NCI-H128 (cell line): ENCODE measurements around the gene PXT1.
"Not testable (repeated sequence)": the region's sequence is repeated elsewhere in the genome, so short reads cannot be mapped to it uniquely, and the experiment has no call there.

Source experiments
- DNase-seq: peaks from one replicate; lab custom pipeline; 2025; ENCODE audit not compliant: unreplicated experiment; lab: John Stamatoyannopoulos, UW

Gene PXT1

DNA sequence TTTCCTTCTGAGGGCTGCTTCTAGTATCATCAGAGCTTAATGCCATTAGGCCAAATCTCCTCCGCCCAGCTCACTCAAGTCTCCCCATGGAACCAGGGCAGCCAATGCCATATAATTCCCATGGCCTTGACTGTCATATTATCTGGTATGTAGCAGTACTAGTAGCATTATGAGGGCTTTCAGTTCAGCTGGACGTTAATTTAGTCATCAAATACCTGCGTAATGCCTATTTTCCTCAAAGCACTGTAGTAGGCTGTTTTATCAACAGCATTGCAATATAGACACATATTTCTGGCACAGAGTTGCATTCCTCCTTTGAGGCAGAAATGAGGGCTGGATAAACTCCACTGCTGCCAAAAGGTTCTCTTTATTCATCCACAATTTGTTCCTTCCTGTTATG lies 1.8 kb upstream of the PXT1 start:
- DNase-seq = no peak

DNA sequence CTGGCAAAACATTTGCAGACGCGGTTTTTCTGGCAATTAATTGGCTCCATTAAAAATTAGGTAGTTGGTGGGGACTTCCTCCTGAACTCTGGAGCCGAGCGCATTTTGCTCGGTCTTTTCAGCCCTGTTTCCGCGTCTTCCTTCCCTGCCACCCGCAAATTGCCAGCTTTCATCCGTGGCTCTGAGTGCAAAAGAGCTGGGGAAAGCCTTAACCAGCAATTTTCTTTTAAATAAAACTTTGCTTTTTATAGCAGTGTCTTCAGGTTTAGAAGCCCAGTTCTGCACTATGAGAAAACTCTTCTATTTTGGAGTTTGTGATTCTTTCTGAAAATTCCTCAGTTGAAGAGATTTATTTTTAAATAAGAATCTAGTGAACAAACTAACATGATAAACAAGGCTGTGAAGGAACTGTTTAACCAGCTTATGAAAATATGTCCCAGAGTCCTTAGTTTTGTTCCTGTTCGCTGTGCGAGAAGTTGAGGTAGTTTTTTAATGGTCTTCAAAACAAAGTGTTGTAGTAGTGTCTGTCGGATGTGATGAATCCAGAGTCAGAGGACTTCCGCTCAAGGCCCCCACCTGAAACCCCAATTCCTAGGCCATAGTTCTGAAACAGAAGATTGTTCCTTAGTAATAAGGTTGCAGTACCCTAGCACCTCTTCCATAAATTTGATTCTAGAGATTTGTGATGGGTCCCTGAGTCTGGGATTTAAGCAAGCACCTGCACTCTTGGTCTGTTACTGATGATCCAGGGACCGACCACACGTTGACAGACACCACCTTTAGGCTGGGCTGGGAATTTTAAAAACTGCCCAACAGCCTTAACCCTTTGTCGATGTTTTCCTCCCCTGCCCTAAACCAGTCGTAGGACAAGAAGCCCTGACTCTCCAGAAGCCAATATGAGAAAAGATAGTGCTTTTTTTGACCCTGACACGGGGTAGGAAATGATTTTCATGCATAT lies 1.1 kb upstream of the PXT1 start:
- DNase-seq = no peak

DNA sequence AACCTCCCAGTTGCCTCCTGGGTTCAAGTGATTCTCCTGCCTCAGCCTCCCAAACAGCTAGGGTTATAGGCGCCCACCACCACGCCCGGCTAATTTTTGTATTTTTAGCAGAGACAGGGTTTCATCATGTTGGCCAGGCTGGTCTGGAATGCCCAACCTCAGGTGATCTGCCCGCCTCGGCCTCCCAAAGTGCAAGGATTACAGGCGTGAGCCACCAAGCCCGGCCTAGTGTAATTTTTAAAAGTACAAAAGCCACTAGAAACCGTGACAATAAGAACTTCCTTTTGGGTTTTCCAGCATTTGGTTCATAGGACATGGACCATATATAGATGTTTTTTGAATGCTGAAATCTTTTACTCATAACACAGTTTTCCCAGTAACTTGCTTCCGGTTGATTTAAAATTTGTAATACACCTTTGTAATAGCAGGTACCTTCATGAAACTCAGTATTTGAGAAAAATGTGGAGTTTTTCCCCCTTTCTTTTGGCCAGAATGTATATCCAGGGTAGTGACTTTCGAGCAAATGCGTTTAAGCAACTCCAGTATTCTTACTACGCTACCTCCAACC lies 467 bp downstream of the PXT1 start:
- DNase-seq = no peak

DNA sequence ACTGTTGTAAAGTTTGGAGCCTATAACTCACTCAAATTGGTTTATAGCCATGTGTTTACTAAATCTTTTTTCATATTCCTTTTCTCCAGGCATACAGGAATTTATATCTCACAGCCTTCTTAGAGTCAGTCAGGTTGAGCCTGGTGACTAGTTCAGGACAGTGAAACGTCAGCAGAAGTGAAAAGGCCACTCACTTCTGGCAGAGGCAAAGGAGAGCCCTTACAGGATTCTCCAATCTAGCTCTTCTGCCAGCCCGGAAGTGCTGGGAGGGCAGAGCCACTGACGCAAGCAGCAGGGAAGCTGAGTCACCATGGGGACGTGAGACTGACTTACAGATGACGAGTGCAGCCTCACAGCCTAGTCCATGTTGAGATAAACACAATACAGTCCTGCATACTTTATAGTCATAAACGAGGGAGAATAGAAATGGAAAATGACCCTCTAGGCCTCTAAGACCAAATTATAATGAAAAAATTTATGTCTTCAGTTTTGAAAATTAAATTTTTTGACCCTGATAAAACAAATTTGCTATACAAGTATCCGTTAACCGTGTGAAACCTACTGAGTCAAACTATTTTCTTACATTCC lies 1.3 kb downstream of the PXT1 start:
- DNase-seq = peak; percentile 88

DNA sequence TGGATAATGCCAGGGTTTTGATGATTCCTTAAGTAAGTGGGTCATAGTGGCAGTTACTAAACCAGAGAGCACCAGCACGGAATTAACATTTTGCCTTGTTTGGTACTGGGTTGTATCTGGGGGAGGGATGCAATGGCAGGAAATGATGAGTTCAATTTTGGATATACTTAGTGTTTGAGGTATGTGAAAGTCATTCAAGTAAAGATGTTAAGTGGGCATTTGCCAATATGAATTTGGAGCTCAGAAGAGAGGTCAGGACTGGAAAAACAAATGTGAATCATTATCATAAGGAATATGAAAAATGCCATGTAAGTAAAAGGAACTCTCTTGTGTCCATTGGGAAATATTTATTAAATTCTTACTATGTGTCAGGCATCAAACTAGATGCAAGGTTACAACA lies 6.2 kb downstream of the PXT1 start:
- no peak for DNase-seq

DNA sequence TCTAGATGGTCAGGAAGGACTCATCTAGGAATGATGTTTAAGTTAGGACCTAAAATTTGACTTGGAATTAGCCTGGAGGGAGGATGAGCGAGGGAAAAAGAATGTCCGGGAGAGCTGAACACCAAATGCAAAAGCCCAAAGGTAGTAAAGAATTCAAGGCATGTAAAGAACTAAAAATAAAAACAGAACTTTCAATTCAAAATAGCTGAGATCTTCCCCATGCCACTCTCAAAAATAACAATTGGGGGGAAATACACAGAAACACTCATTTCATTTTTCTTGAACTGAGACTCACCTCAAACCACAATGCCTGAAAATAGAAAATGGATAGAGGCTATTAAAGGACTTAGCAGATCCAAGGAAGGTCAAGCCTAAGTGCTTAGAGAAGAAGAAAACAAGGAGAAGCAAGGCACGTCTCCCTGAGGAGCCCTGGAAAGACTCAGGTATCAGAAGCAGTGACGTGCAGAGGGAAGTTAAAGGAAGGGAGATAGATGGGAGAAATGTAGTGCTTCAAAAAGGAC lies 10.4 kb downstream of the PXT1 start:
- DNase-seq = no peak

DNA sequence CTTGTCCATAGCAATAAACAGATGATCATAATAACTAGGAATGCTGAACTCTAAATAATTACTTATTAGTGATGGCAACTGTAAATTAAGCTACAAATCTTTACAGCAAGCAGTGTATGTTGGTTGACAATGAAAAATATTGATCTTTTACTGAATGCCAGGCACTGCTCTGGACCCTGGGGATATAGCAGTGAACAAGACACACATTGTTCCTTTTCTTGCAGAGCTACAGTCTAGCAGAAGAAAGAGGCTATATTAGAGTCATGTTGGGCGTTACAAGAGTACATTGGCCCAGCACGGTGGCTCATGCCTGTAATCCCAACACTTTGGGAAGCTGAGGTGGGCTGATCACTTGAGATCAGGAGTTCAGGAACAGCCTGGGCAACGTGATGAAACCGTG lies 11.5 kb downstream of the PXT1 start:
- DNase-seq = no peak

DNA sequence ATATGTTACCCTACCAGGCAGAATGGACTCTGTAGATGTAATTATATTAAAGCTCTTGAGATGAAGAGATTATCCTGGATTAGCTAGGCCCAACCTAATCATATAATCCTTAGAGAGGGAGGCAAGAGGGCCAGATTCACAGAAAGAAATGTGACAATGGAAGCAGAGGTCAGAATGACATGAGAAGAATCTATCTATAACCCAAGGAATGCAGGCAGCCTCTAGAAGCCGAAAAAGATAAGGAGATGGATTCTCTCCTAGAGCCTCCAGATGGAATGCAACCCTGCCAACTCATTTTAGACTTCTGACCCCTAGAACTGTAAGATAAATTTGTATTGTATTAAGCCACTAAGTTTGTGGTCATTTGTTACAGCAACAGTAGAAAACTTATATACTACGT lies 12.3 kb downstream of the PXT1 start:
- DNase-seq = no peak

DNA sequence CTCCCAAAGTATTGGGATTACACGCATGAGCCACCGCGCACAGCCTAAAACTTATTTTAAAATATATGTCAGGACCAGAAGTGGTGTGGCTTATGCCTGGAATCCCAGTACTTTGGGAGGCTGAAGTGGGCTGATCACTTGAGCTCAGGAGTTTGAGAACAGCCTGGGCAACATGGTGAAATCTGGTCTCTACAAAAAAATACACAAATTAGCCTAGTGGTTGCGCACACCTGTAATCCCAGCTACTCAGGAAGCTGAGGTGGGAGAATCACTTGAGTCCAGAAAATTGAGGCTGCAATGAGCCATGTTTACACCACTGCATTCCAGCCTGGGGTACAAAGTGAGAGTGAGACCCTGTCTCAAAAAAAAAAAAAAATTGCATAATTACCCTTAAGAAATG lies 13.7 kb downstream of the PXT1 start:
- no peak for DNase-seq

DNA sequence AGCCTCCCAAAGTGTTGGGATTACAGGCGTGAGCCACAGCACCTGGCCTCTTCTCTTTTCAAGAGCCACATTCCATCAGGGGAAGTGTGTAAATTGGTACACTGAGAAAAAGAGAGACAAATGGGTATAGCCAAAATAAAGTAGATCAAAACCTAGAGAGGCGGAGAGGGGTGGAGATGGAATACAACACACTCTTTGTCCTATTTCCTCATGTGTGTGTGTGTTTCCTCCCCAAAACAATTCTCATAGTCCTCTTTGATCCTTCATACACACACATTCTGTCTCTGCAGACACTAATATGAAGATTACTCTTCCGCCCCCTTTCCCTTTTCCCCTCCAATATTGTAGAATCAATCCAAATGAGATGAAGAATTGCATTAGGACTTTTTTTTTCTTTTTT lies 16.0 kb downstream of the PXT1 start:
- DNase-seq = no peak

DNA sequence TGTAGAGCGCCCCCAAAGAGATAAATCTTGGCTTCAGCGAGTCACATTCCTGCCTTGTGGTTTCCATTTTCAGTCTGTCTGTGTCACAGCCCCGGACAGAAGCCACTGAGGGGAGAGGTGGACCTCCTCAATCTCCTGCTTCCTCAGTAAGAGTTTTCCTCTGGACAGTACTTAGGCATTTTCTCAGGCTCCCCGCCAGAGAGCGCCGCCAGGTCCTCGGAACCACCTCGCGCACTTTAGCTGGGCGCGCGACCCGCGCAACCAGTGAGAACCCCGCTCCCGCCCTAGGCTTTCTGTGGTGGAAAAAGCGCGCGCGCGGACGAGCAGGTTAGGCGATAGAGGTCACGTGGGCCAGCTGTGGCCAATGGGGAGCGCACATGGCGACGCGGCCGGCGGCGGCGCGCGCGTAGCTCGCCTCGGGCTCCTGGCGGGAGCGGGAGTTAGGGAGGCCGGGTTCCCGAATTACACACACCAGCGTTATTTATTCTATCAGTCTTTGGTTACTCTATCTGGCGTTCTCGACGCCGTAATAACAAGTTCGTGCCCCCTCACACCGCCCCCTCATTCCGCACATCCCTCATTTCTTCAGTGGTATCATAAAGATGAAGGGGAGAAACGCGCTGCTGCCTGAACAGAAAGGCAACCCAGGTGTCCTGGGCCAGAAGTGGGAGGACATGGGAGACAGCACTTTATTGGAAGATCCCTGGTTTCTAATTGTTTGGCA lies 19.4 kb downstream of the PXT1 start:
- DNase-seq = peak; percentile 95

DNA sequence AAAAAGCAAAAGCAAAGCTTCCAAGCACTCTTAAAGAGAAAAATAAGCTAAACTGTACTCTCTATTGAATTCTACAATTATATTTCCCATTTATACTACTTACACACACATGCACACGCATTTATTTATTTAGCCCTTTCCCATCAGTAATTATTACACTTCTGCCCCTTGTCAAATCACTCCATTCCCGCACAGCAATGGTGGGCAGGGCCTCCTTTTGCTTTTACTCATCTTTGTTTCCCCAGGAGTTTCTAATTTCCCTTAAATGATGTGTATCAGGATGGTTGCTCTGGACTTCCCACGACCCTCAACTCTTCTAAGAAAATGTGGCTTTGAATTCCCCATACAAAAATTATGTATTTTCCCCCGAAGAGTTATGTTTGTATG lies 19.9 kb downstream of the PXT1 start:
- DNase-seq = no peak

DNA sequence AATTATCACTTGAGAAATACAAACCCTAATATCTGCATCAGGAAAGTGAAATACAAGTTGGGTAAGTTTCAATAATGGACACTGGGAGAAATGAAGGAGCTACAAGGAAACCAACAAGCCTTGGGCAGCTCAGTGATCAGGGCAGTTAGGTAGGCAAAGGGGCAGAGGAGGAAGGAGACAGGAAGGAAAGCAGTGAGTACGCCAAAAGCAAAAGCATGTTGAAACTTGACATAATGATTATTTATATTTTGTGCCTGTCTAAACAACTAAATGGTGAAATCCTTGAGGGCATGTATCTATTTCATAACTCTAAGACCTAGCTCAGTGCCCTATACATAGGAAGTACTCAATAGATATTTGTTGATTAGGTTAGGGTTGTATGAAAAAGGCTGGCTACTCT lies 23.3 kb downstream of the PXT1 start:
- no peak for DNase-seq

DNA sequence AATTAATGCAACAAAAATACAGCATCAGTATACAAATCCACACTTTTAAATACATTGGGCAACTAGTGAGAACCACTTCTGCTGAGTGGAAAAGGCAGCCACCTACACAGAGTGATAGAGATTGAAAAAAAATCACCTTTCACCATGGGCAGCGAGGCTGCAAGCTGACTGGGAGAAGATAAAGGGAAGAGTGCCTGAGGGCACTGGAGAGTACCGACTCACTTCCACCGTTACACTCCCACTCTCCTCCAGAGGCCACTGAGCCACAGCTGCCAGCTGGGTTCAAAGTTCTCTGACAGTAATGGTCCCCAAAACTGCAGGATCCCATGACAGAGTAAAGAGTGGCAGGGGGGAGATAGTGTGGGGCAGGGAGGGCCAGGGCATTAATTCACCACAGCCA lies 24.1 kb downstream of the PXT1 start:
- DNase-seq = no peak

DNA sequence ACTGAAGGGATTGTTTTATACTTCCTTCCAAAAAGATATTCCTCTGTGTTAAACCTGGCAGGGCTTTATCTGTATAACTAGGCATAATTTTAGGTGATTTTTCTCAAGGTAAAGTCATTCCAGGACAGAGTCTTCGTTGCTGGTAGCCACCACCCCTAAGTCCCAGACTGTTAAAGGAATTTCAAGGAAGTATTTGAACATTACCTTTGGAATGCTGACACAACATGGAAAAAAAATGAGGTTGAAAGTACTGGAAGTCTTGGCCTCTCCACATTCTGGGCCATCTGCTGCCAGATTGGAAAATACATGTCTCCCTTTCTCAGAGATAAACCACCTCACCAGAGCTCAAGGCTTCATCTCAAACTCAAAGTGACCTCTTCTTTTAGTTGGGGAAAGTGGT lies 28.2 kb downstream of the PXT1 start:
- DNase-seq = no peak

DNA sequence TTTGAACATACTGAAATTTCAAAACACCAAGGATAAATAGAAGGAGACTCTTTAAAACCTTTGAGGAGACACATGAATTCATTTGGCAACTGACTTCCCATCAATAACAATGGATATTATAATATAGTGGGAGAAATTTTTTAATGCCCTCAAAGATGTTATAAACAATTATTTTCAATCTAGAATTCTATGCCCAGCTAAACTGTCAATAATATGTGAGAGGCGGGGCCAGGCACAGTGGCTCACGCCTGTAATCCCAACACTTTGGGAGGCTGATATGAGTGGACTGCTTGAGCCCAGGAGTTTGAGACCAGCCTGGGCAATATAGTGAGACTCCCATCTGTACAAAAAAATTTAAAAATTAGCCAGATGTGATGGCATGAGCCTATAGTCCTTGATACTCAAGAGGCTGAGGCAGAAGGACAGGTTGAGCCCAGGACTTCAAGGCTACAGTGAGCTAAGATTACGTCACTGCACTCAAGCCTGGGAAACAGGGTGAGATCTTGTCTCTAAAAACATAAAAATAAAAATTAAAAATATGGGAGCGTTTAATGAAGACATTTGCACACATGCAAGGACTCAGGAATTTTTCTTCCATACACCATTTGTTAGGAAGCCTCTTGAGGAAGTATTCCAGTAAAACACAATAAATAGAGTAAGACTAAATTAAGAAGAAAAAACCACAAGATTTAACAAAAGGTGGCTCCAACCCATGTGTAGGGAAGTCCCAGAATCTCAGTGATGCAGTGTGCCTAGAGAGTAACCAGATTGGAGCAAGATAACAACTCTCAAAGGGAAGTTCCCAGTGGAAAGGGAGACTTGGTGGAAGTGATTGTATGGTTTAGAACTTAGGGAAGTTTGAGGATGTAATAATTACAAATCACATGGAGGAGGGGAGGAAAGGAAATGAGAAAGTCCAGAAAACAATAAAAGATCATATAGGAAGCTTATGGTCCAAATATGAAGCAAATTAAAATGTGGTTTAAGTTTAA lies 28.9 kb downstream of the PXT1 start:
- DNase-seq = no peak

DNA sequence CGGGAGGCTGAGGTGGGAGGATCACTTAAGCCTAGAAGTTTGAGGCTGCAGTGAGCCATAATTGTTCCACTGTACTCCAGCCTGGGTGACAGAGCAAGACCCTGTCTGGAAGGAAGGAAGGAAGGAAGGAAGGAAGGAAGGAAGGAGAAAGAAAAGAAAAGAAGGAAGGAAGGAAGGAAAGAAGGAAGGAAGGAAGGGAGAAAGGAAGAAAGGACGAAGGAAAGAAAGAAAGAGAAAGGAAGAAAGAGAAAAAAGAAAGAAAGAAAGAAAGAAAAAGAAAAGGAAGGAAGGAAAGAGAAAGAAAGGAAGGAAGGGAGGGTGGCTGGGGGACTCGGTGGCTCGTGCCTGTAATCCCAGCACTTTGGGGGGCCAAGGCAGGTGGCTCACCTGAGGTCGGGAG lies 32.9 kb downstream of the PXT1 start:
- not testable (repeated sequence) for DNase-seq

DNA sequence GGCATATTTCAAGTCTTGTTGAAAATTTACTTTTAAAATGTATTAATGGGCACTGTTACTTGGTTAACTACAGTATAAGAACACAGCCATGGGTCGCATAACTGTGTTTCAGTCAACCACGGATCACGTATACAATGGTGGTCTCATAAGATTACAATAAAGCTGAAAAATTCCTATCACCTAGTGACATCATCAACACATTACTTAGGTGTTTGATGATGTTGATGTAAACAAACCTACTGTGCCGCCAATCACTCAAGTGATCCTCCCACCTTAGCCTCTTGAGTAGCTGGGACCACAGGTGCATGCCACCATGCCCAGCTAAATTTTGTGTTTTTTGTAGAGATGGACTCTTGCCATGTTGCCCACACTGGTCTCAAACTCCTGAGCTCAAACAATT lies 38.5 kb downstream of the PXT1 start:
- no peak for DNase-seq

DNA sequence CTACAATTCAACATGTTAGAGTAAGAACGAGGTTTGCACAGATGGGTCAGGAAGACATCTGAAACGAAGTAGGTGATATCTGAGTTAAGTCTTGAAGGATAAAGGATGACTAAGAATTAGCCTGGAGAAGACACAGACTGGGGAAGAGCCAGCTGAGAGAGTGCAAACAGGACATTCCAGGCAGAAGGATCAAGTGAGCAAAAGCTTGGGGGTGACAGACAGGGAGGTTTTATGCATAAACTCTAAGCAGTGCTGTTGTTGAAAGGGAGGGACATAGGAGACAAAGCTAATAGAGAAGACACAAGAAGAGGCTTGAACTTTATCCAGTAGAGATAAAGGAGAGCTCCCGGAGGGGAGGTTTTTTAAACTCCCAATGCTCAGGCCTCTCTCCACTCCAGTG lies 40.2 kb downstream of the PXT1 start:
- DNase-seq = no peak

DNA sequence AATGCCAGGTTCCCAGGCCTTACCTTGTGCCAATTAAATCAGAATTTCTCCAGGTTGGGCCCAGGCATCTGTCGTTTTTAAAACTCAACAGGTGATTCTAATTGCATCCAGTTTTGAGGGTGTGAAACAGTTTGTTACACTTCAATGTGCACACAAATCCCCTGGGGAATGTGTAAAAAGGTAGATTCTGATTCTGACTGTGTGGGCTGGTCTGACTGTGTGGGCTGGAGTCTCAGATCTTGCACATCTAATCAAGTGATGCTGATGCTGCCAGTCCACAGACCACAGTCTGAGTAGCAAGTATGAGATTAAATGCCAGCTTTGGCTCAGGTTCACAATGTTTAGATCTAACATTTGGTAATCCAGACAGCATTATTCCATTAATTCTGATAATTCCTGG lies 42.7 kb downstream of the PXT1 start:
- no peak for DNase-seq
